Ureter (tissue), 1 donor: ENCODE data around the gene PCAT6. TPM values are rescaled to one million over a fixed set of nuclear protein-coding genes. Genes with fewer than 3 reads are reported as not detected.
"Not testable (repeated sequence)": the region's sequence is repeated elsewhere in the genome, so short reads cannot be mapped to it uniquely, and the experiment has no call there.

Experiments used
- DNase-seq: peaks from one replicate; pipeline ENCODE4 v3.0.0-alpha.2; 2020; ENCODE audit warnings: low spot score
- total RNA-seq: library from RNA; stranded (reverse); gene quantifications from one replicate; pipeline ENCODE4 v1.2.4, GENCODE V29; 2023
- donor health status: DM: yes; HTN: yes; CAD: no.

Gene PCAT6
- total RNA-seq, 1 donor from 2014 or later = 2.6 TPM

- DNase-seq = no peak
Measured at GRCh38 chr1:202807451-202807925, 3.3 kb upstream of the PCAT6 start.

GRCh38 chr1:202807926-202808757 lies 2.6 kb upstream of the PCAT6 start, which contains the start of gene KDM5B:
Gene KDM5B (minus strand): TSS chr1:202808421. CDS start chr1:202808305, 116 bp downstream.
- peak; percentile 81 for DNase-seq

- no peak for DNase-seq
Measured at GRCh38 chr1:202809597-202810159, 1.1 kb upstream of the PCAT6 start.

GRCh38 chr1:202810193-202810614 lies 550 bp upstream of the PCAT6 start:
- no peak for DNase-seq

- DNase-seq = peak; percentile 60
Measured at GRCh38 chr1:202811296-202812175, 782 bp downstream of the PCAT6 start.

- peak; percentile 54 for DNase-seq
Measured at GRCh38 chr1:202812176-202813026, 1.6 kb downstream of the PCAT6 start.

GRCh38 chr1:202815120-202815519 lies 4.4 kb downstream of the PCAT6 start:
- no peak for DNase-seq

GRCh38 chr1:202818819-202819218 lies 8.1 kb downstream of the PCAT6 start:
- DNase-seq = no peak

GRCh38 chr1:202821467-202821866 lies 10.7 kb downstream of the PCAT6 start:
- no peak for DNase-seq

- DNase-seq = no peak
Measured at GRCh38 chr1:202825748-202826147, 15.0 kb downstream of the PCAT6 start.

GRCh38 chr1:202829223-202829622 lies 18.5 kb downstream of the PCAT6 start:
- DNase-seq = not testable (repeated sequence)

GRCh38 chr1:202831906-202832305 lies 21.2 kb downstream of the PCAT6 start:
- no peak for DNase-seq

GRCh38 chr1:202834771-202835547 lies 24.2 kb downstream of the PCAT6 start:
- DNase-seq = peak; percentile 56

- no peak for DNase-seq
Measured at GRCh38 chr1:202835548-202836072, 24.9 kb downstream of the PCAT6 start.

- DNase-seq = peak; percentile 73
Measured at GRCh38 chr1:202836623-202837403, 26.1 kb downstream of the PCAT6 start.

GRCh38 chr1:202837746-202838262 lies 27.1 kb downstream of the PCAT6 start:
- DNase-seq = no peak

- no peak for DNase-seq
Measured at GRCh38 chr1:202843081-202843480, 32.3 kb downstream of the PCAT6 start.

GRCh38 chr1:202844259-202844658 lies 33.5 kb downstream of the PCAT6 start:
- DNase-seq = no peak

- DNase-seq = no peak
Measured at GRCh38 chr1:202844935-202845334, 34.2 kb downstream of the PCAT6 start.
